Activated T-cell treated with anti-CD3 and anti-CD28 coated beads for 48 hours (primary cell): ENCODE results near the gene HEATR1.
A peak's percentile ranks its signal among the peaks of the same experiment; 100 is the strongest.
"Not testable (repeated sequence)": the region's sequence is repeated elsewhere in the genome, so short reads cannot be mapped to it uniquely, and the experiment has no call there.

Experiments
- DNase-seq: peaks from one replicate; pipeline ENCODE4 v3.0.0-alpha.2; 2020; ENCODE audit warnings: low read depth

Gene HEATR1, protein sequence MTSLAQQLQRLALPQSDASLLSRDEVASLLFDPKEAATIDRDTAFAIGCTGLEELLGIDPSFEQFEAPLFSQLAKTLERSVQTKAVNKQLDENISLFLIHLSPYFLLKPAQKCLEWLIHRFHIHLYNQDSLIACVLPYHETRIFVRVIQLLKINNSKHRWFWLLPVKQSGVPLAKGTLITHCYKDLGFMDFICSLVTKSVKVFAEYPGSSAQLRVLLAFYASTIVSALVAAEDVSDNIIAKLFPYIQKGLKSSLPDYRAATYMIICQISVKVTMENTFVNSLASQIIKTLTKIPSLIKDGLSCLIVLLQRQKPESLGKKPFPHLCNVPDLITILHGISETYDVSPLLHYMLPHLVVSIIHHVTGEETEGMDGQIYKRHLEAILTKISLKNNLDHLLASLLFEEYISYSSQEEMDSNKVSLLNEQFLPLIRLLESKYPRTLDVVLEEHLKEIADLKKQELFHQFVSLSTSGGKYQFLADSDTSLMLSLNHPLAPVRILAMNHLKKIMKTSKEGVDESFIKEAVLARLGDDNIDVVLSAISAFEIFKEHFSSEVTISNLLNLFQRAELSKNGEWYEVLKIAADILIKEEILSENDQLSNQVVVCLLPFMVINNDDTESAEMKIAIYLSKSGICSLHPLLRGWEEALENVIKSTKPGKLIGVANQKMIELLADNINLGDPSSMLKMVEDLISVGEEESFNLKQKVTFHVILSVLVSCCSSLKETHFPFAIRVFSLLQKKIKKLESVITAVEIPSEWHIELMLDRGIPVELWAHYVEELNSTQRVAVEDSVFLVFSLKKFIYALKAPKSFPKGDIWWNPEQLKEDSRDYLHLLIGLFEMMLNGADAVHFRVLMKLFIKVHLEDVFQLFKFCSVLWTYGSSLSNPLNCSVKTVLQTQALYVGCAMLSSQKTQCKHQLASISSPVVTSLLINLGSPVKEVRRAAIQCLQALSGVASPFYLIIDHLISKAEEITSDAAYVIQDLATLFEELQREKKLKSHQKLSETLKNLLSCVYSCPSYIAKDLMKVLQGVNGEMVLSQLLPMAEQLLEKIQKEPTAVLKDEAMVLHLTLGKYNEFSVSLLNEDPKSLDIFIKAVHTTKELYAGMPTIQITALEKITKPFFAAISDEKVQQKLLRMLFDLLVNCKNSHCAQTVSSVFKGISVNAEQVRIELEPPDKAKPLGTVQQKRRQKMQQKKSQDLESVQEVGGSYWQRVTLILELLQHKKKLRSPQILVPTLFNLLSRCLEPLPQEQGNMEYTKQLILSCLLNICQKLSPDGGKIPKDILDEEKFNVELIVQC (N-terminal part only)

DNA sequence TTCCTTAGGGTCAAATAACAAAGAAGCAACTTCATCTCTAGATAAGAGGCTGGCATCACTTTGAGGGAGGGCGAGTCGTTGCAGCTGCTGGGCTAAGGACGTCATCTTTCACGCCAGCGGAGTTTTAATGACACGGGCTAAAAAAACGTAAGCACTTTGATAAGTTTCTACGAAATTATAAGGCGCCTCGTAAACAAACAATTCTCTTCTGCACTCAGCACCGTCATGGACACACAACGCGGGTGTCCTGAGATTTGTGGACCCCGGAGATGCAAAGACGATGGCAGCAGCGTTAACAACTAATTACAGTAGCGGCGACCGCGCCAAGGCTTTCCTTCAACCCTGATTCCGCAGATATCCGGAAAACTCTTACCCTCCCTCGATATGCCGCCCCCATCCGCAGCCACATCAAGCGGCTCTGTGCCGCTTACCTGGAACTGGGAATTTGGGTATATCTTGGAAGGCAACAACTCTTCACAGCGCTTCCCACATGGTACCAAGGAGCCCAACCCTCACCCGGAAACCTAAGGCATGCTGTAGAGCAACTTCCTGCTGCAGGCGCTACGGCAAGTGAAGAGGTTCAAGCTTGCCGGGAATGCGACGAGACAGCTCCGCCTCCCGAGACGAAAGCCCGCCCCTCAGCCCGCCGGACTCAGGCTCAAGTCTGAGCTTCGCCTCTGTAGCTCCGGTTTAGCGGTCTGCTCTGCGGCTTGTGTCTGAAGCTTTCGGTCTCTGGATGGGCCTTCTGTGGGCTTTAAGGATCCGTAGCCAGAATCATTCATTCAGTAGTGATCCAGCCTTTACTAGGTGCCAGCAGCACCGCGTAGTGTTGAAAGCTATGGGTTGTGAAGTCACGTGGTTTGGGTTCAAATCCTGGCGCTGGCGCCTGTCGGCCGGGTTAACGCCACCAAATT, at the start of gene HEATR1:
TSS of gene HEATR1 (minus strand) at position 526 of the 914 bp plus-strand sequence. CDS start at position 105, 421 bp downstream.
- DNase-seq = peak; percentile 87

DNA sequence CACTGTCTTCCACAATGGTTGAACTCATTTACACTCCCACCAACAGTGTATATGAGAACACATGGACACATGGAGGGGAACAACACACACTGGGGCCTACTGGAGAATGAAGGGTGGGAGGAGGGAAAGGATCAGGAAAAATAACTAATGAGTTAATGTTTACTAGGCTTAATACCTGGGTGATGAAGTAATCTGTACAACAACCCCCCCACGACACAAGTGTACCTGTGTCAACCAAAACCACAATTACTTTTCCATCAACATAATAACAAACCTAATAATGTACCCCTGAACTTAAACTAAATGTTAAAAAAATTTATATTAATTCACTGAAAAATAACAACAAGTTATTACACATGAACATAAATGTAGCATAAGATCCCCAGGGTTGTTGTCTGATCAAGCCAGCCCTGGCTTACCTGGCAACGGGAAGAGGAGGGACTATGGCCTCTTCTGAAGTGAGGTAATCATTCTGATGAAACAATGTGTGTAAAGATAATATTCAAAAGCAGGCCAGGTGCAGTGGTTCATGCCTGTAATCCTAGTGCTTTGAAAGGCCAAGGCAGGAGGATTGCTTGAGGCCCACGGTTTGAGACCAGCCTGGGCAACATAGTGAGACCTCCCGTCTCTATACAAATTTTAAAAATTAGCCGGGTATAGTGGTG, 40.8 kb upstream of the HEATR1 start:
- DNase-seq = no peak

DNA sequence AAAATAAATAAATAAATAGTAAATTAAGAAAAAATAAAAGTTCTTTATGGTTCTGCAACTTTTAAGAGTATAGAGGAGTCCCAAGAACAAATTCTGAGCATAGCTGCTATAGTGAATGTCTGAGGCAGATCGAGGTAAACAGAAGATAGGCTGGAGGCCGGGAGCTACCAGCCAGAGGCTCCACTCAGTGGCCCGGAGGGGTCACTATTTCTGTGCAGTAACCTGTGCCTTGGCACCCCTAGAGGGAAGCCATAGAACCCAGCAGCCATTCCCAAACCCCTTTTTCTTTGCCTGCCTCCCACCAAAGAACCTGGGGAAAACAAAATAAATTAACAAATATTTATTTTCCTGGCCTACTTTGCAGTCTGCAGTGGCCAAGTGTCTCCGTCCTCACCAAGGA, 38.4 kb upstream of the HEATR1 start:
- DNase-seq = no peak

DNA sequence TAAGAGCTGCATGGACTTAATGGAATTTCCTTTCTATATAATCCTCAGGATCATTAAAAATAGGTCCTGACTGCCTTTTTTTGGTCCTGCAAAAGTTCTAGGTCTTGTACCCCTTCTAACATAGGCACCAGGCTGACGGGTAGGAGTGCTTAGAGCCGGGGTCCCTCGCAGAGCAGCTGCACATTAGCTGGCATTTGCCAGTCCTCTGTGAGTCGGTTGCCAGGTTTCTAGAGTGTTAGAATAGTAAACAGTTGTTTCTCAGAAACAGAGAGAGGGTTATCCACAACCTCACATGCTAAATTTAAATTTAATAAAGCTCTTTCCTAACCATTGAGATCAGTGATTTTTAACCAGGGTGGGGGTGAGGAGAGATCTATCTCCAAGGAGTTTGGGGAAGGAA, 35.4 kb upstream of the HEATR1 start:
- DNase-seq = no peak

DNA sequence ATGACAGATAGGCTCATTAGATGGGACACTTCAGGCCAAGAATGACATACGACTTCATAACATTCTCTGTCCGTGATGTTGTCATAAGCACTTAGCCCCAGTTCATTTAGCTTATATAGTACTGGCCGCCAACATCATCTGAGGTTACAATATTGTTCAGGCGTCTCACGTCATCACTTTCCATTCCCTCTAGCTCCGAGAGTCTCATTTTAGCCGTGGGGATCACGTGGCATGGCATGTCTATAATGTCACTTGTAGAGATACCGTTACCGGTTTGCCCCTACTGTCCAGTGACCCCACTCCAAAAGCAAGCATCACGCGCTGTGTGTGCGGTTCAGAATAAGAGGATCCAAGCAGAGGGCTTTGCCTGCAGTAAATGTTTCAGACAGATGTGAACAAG, 34.6 kb upstream of the HEATR1 start:
- DNase-seq = no peak

DNA sequence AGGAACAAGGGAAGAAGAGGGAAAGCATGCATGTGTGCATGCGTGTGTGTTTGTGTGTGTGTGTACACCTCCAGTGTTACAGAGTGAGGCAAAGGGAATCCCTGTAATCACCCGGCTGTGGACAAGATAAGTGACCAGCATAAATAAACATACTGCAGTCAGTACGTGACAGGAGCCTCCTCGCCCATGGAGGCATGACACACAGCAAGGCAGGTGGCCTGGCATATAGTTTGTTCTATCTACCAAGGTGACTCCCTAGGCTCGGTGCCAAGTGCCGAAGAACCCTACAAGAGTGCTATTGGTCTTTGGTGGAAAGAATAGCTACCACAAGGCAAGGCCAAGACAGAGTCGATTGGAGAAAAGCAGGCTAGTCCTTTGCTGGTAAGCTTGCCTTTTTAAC, 31.7 kb upstream of the HEATR1 start:
- DNase-seq = no peak

DNA sequence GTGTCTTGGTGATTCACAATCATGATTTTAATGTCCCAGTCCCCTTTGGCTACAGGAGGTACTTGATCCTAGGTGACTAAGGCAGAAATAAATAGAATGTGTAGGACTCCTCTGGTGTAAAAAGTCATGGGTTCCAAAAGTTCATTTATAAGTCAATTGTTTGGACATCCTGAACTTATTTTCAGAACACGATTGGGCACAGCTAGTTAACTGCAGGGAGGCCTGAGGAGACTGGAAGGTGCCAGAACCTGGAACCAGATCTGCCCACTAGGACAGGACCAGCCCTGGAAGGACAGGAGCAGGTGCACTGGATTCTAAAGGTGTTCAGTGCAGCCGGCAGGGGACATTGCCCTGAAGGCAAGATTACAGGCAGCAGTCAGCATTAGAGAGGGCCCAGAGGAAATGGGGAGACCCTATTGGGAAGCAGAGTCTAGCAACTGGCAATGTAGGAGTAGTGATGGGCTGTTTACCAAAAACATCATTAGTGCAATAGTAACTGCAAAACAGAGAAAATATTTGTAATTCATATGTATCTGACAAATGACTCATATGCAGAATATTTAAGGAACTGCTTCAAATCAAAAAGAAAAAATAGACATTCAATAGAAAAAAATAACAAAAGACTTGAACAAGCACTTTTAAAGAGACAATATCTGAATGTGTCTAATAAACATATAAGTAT, 23.6 kb upstream of the HEATR1 start:
- DNase-seq = no peak

DNA sequence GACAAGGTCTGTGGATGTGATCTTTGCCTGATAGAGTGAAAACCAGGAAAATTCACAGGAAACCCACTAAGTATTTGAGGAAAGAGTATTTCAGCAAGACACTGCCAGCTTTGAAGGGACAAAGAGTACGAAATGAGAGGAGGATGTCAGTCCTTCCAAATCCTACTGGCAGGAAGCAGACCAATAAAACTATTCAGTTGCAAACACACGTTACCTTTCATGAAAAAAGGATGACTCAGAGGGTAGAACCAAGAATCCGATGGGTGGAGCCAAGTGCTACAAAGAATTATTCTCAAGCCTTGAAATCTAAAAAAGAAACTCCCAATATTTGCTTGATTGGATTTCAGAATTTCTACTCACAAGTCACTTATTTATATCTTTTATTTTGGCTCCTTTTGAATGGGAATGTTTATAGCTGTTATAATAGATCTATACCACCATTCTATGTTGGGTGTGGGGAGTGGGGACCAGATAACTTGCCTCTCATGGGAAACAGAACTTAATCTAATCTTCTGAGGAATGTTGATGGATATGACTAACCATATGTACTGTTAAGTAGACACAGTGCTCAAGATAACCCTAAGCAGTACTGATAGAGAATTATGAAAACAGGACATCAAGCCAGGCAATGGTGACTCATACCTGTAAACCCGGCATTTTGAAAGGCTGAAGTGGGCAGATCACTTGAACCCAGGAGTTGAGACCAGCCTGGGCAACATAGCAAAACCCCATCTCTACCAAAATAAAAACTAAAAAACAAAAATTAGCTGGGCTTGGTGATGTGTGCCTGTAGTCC, 19.3 kb upstream of the HEATR1 start:
- DNase-seq = no peak

DNA sequence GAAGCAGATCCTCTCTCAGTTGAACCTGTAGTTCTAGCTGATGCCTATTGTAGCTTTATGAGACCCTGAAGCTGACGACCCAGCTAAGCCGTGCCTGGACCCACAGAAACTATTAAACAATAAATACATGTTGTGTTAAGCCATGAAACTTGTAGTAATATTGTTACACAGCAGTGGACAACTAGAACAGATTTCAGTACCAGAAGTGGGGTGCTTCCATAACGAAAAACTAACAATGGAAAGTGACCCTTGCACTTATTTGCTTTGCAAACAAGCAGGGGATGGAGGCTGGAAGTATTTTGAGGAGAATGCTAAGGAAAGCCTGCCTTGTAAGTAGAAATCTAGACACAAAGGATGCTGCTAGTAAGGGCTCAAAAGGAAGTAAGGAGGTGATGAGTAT, 18.1 kb upstream of the HEATR1 start:
- no peak for DNase-seq

DNA sequence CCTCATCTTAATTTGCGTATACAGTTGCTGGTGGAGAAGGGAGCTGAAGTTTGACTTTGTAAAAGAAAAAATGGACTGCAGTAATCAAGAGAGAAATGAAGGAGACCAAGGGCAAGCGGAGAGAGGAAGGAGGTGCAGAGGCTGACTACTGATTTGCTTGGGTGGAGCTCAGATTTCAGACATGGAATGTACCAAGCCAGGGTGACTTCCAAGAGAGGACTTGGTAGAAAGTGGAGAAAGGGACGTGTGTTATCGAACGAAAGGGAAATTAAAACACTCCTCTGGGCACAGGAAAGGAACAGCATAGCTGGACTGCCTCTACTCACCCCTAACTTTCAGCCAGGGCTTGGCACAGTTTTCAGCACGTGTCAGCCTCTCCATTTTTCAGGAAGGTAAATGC, 15.1 kb upstream of the HEATR1 start:
- no peak for DNase-seq

DNA sequence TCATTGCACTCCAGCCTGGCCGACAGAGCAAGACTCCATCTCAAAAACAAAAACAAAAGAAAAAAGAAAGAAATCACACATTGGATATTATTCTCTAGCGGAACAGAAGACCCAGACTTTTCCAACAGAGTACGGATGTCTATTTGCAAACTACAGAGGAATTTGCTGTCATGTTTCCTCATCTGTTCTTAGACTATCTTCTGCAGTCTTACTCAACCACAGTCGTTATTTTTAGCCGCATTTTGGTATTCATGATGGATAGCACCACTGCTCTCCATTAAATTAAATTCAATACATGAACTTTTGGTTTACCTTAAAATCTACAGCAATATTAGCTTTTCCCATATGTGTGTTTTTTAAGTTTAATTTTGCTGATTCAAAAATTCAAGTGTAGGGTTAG, 14.2 kb upstream of the HEATR1 start:
- no peak for DNase-seq

DNA sequence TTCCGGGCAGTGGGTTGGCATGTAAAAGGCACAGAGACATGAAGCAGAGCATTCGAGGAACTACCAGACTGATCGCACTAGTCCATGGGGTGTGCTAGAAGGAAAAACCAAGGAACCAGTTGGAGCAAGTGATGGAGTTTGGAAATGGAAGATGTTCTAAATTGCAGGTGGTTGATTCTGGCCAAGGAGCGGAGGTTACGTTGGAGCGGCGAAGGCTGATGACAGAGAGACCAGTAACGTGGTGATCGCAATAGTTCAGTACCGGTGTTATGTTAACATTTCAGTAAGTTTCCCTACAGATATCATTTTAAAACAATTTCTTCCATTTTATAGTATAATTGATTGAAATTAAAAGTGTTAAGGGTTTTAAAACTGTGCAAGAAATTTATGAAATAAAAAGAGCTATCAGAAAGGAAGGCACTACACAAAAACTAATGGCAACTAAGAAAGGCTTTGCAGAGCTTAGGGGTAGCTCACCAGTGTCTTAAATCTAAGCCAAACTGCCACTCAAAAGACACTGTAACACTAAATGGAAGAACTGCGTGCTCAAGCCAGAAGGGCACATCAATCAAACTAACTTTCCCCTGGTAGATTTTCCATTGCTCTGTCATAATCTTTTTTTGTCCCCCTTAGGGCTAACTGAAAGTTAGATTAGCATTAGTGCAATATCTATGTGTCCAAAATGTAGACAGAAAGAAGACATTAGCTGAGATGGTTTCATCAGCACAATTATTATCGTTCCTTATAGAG, 11.3 kb upstream of the HEATR1 start:
- no peak for DNase-seq

DNA sequence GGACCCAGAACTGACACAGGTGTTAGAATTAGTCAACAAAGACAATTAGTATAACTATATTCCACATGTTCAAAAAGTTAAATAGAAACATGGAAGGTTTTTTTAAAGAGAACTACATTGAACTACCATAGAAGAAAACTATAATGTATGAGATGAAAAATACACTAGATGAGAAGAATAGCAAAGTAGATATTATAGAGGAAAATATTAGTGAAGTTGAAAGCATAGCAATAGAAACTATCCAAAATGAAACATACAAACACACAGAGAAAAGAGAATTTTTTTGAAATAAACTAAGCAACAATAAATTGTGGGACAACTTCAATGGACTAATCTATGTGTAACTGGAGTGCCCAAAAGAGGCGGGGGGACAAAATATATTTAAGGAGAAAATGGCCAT, 8.0 kb upstream of the HEATR1 start:
- no peak for DNase-seq

DNA sequence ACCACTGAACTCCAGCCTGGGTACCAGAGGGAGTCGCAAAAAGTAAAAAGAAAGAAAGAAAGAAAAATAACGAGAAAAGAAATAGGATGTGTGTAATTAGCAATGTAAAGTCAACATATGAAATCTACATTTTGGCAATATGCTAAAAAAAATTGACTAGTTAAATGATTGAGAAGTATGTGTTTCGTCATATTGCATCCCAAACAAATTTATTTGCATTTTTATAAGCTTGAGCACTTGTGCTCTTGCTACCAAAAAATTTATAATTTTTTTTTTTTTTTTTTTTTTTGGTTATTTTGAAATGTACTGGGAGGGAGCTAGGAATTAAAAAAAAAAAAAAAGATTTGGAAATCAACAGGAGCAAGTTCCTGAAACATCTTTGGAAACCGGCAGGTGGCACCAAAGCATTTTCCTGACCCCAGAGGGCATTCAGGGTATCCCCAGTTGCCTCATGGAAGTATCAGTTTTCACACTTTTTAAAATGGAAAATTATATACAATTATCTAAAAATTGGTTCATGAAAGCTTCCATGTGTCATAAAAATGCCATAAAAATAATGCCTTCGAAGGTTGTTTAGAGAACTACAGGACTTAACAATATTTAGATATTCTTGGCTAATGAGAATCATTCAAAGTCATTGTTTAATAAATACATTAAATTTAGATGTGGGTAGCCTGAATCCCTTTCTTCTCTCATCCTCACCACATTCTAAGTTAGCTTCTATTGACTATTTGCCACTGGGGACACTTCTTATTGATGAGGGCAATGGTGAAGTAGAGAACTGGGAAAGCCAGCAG, 4.8 kb upstream of the HEATR1 start:
- peak; percentile 15 for DNase-seq

DNA sequence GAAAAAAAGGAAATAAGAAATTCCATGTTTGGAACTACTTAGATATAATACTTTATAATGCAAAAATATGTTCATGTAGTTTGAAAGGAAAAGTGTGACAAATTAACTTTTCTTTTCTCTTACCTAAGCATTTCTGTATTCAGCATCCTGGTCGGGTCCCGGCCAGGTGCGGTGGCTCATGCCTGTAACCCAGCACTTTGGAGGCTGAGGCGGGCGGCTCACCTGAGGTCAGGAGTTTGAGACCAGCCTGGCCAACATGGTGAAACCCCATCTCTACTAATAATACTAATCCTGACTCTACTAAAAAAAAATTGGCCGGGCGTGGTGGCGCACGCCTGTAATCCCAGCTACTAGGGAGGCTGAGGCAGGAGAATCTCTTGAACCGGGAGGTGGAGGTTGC, 3.3 kb upstream of the HEATR1 start:
- DNase-seq = not testable (repeated sequence)

DNA sequence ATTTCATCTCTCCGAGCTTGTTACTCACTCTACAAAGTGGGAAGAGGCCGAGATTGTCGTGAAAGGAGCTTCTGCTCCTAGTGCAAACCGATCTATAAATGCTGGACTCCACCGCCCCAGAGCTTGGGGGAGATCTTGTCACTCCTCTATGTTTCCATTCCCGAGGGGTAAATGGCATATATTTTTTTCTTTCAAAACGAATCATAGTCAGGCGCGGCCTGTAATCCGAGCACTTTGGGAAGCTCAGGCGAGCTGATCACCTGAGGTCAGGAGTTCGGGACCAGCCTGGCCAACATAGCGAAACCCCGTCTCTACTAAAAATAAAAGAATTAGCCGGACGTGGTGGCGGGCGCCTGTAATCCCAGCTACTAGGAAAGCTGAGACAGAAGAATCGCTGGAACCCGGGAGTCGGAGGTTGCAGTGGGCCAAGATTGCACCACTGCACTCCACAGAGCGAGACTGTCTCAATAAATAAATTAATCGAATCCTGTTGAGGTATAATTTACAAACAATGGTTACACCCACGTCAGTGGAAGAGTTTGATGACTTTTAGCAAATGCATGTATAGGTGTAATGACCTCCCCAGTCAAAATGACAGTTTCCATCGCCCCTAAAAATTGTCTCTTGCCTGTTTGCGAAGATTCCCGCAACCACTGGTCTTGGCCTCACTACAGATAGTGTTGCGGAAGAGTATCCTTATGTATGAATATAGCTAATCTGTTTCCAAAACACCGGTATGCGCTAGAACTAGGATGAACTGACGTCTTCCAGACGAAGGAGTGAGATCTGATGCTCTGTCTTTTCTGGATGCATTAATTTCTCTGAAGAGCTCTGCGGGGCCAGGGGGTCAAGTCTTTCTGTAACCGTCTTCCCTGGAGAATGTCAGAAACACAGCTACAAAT, 840 bp upstream of the HEATR1 start:
- no peak for DNase-seq

DNA sequence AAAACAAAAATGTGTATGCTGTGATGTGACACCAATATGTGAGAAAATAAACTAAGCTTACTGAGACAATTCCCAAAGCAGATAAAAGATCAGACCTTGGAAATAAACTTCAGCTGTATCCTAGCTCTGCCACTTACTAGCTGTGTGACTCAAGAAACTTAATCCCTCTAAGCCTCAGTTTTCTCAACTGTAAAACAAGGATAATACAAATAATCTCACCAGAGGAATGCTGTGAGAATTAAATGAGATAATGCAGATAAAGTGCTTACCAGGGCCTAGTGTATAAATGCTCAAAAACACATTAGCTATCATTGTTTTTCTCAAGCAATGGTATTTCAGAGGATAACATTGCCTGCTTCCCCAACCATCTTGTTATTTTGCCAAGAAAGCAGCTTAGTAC, 2.1 kb downstream of the HEATR1 start:
- no peak for DNase-seq
